Measurements from ENCODE around the gene NHERF1.

DNA sequence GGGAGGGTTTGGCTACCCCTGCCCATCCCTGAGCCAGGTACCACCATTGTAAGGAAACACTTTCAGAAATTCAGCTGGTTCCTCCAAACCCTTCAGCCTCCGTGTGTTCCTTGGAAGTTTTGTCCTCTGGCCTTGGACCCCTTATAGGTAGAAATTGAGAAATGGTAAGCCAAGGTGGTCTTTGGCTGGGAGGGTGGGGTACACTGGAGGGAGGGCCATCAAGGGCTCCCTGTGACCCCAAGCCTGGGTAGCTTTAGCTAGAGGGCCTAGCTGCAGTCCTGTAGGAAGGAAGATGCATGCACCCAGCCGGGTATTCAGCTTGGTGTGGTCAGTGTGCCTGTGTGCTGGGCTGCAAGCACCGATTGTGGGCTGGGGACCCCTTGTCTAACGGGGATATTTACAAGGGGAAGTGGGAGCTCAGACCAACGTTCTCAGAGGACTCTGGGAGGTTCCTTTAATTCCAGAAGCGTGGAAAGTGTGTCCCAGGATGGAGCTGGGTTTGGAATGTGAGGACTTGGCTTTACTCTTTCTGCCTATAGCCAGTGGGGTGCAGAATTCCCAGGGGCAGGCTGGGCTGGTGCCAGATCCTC is 20.9 kb downstream of the NHERF1 start:
- TF ChIP-seq SUZ12 (IDR thresholded peaks at IDR 0.05; ENCODE audit: extremely low read depth, insufficient read depth, insufficient read length) (no peak), ZNF274 (IDR thresholded peaks at IDR 0.05; ENCODE audit: low read depth, low read length) (no peak), YY1 (IDR thresholded peaks at IDR 0.05; ENCODE audit: insufficient read depth, insufficient read length) (no peak)
